Measurements from ENCODE around the gene ZNHIT3. TPM values are rescaled to one million over a fixed set of nuclear protein-coding genes. Genes with fewer than 3 reads are reported as not detected.

The ZNHIT3 gene
- total and polyA plus RNA-seq, 2 of the 4 experiments (the other 2 are of a cell fraction) = 27.8 to 52.3 TPM

- Histone ChIP-seq H3K4me1 (ENCODE audit: control insufficient read depth, insufficient read depth, low read length) (peaks cover 5% of the 10 kb centered on the region), H3K9me1 (ENCODE audit: insufficient read depth, low read length) (peaks cover 18% of the 10 kb centered on the region; the same call in 1 of the 2 replicates), H3K18ac (ENCODE audit: low read depth, low read length) (no peak overlapping the region), H2AFZ (replicated peaks; ENCODE audit: low read length, poor library complexity) (no peak overlapping the region), H2BK5ac (ENCODE audit: low read depth, low read length, poor library complexity, severe bottlenecking) (no peak overlapping the region), H3K56ac (ENCODE audit: extremely low read depth, insufficient read depth, low read length) (no peak overlapping the region), H3K4me2 (ENCODE audit: low read depth, low read length) (no peak overlapping the region), H3K4ac (ENCODE audit: low read depth, low read length) (no peak overlapping the region), H2AK9ac (replicated peaks; ENCODE audit: low read depth, low read length, poor library complexity) (no peak overlapping the region), H4K20me1 (ENCODE audit: insufficient read depth, low read length) (peaks cover 6% of the 10 kb centered on the region), H3K27ac (ENCODE audit: insufficient read depth, low read length) (no peak overlapping the region), H2BK120ac (ENCODE audit: low read depth, low read length) (no peak overlapping the region), H2BK20ac (ENCODE audit: low read depth, low read length) (no peak overlapping the region), H2BK15ac (ENCODE audit: low read depth, low read length) (no peak overlapping the region), H3K23ac (ENCODE audit: low read depth, low read length) (no peak overlapping the region), H4K8ac (ENCODE audit: low read depth in 2 of 2, low read length in 2 of 2) (no peak overlapping the region), H3K14ac (replicated peaks; ENCODE audit: low read depth, low read length) (no peak overlapping the region), H4K91ac (ENCODE audit: insufficient read depth, low read depth, low read length) (no peak overlapping the region), H3K4me3 (ENCODE audit: insufficient read depth, low read depth, low read length) (no peak overlapping the region), H3K9me3 (ENCODE audit: control insufficient read depth, insufficient read depth, low read length) (no peaks in the 10 kb centered on the region), H4K5ac (ENCODE audit: low read depth, low read length) (no peak overlapping the region), H2AK5ac (ENCODE audit: low read depth, low read length) (no peak overlapping the region), H3K36me3 (ENCODE audit: control insufficient read depth, insufficient read depth, low read length) (peaks cover 21% of the 10 kb centered on the region), H3K79me1 (ENCODE audit: low read depth in 1 of 2, low read length in 2 of 2) (peaks cover 31 to 67% of the 10 kb centered on the region in 2 experiments), H3K9ac (ENCODE audit: low read depth, low read length) (no peak overlapping the region), H3K27me3 (ENCODE audit: control insufficient read depth, insufficient read depth, low read length) (no peaks in the 10 kb centered on the region)
- TF ChIP-seq MAFK (IDR thresholded peaks at IDR 0.05; ENCODE audit: low read depth, low read length) = no peak
- no peak for TF ChIP-seq POLR2A (IDR thresholded peaks at IDR 0.05; ENCODE audit: low read depth, low read length)
- TF ChIP-seq RAD21 (IDR thresholded peaks at IDR 0.05; ENCODE audit: low read length) = no peak
- TF ChIP-seq CEBPB (IDR thresholded peaks at IDR 0.05; ENCODE audit: low read depth, low read length) = no peak
- TF ChIP-seq FOS (IDR thresholded peaks at IDR 0.05; ENCODE audit: low read depth, low read length) = no peak
- TF ChIP-seq USF2 (IDR thresholded peaks at IDR 0.05; ENCODE audit: low read depth, low read length) = no peak
- no peak for TF ChIP-seq NFE2L2 (IDR thresholded peaks at IDR 0.05; ENCODE audit: low read depth, low read length)
- TF ChIP-seq RCOR1 (IDR thresholded peaks at IDR 0.05; ENCODE audit: insufficient replicate concordance, low read length) = no peak
- TF ChIP-seq RFX5 (IDR thresholded peaks at IDR 0.05; ENCODE audit: low read depth, low read length) = no peak
- no peak for TF ChIP-seq CTCF (conservative IDR thresholded peaks at IDR 0.05; ENCODE audit: low read depth, low read length)
- no peak for TF ChIP-seq CHD1 (IDR thresholded peaks at IDR 0.05; ENCODE audit: low read depth, low read length)
- dilution Hi-C loops (cut with HindIII; ENCODE audit: low sequenced_read_pairs, unreplicated experiment) = no loop called here
- DNase-seq (no peak), ATAC-seq (ENCODE audit: low read depth) (no peak)
- intact Hi-C loops (cut with micrococcal nuclease) = no loop called here
- in situ Hi-C loops (cut with MboI; ENCODE audit: low sequenced_read_pairs) = no loop called here
- CTCF ChIA-PET = no interaction called here
- POLR2A ChIA-PET (ENCODE audit: unreplicated experiment) = no interaction called here
- no CpG with 5 or more reads among the region's 2 CpGs for WGBS, 2 experiments (ENCODE audit: extremely low coverage in 2 of 2, insufficient read length in 1 of 2)
- no TSS peak for BruUV-seq (replicated peaks)
These were observed 46.0 kb downstream of the ZNHIT3 start for GRCh38 chr17:36532435-36532975.

Measured in IMR-90 (cell line).